Inflammatory macrophage treated with lipopolysaccharide for 1 hour (primary cell): ENCODE measurements around the gene KIF24.
"Not testable (repeated sequence)": the region's sequence is repeated elsewhere in the genome, so short reads cannot be mapped to it uniquely, and the experiment has no call there.

Source experiments
- DNase-seq, 2 donors: peaks; one replicate each; pipeline ENCODE4 v3.0.0-alpha.2; 2020 to 2022

Gene KIF24

DNA sequence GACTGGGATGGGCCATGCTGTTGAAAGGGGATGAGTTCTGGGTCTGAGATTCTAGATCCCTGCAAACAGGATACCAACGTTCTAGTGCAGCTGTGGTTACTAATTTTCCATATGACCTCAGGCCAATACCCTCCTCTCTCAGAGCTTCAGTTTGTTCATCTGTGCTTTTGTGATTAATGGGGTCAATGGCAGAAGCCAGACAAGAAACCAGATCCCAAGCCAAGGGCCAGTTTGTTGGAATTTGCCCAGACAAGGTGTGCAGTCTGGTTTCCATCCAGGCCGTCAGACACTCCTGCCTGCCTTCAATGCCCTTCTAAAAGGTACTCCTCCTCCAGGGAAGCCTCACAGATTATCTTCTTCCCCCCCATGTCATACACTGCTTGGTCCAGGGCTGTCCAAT lies 36.2 kb upstream of the KIF24 start:
- DNase-seq: no peak

DNA sequence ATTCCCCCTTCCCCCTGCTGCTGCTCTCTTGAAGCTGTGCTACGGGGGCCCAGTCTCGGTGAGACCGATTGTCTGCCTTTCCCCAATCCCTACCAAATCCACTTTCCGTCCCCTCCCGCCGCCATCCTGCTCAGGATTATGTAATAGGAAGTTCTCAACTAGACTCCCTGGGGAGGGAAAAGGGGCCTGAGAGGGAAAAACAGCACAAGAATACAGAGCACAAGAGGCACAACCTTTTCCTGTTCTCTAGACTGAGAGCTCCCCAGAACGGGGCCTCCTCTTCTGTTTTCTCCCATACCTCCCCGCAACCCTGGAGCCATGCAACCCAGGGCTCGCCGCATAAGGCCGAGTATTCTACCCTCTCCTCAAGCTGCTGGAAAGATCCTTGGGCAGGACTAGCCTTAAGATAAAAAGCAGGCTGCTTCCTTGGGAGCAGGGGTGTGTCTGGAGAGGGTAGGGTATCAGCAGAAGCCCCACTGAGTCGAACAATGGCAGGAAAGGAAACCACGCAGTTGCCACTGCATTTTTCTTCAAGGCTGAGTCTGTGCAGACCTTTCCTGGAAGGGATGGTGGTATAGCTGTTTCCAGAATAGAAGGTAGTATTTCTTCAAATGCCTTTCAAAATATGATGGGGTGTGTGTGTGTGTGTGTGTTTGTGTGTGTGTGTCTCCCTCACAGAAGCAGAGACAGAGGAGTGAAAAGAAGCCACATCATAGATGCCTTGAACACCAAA lies 34.7 kb upstream of the KIF24 start:
- no peak for DNase-seq

DNA sequence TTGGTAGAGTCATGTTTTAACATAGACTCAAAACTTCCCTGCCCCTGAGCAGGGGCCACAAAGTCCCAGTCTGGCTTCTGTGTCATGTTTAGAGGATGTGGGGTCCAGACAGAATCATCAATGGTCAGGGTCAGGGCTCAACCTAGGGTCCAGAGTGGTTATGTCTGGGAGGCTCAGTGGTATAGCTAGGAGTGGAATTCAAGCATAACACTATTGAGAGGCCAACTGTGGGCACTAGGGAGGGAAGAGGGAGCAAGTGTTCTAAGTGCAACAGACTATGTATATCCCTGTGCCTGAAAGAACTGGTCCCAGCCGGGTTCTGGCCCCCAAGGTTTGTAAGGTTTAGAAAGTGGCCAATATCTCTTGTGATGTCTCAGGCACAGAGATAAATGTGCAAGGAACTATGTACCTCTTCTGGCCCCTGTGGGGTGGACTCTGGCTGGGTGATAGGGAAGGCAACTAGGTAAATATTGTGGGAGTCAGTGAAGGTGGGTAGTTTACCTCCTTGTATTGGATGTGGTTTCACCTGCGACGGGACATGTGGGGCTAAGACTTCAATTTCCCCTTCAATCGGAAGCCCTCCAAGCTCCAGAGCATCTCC lies 33.6 kb upstream of the KIF24 start:
- no peak for DNase-seq

DNA sequence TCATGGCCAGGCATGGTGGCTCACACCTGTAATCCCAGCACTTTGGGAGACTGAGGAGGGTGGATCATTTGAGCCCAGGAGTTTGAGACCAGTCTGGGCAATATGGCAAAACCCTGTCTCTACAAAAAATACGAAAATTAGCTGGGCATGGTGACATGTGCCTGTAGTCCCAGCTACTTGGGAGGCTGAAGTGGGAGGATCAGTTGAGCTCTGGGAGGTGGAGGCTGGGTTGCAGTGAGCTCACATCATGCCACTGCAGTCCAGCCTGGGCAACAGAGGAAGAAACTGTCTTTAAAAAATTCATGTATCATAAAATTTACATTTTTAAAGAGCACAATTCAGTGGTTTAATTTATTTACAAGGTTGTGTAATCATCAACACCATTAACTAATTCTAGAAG lies 23.9 kb upstream of the KIF24 start:
- DNase-seq: not testable (repeated sequence)

DNA sequence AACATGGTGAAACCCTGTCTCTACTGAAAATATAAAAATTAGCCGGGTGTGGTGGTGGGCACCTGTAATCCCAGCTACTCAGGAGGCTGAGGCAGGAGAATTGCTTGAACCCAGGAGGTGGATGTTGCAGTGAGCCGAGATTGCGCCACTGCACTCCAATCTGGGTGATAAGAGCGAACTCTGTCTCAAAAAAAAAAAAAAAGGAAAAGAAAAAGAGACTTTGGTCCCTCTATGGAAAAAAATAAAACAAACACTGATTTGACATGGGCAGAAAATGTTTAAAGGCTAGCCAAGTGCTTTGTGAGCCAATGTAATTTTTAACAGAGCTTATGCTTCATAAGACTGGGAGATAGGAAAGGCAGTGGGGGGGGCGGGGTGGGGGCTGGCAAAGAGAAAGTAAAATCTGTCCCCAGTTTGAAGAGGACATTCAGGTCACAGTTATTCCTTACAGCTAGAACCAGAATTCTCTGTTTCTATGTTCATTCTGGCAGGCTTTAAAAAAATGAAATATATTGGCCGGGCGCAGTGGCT lies 23.1 kb upstream of the KIF24 start:
- not testable (repeated sequence) for DNase-seq

DNA sequence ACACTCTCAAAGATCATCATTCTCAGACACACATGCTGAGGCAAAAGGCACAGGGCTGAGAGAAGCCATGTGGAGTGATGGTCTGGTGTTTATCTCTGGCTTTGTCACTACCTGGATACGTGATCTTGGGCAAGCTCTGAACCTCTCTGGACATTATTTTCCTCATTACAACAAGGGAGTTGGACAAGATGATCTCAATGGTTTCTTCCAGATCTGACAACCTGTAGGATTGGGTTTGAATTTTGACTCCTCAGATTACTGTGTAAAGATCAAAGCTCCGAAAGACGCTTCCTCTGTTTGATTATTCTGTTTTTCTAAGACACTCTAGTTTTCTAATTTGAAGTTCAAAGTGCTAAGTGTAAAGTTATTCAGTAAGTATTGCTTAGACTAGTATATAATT lies 20.3 kb upstream of the KIF24 start:
- no peak for DNase-seq

DNA sequence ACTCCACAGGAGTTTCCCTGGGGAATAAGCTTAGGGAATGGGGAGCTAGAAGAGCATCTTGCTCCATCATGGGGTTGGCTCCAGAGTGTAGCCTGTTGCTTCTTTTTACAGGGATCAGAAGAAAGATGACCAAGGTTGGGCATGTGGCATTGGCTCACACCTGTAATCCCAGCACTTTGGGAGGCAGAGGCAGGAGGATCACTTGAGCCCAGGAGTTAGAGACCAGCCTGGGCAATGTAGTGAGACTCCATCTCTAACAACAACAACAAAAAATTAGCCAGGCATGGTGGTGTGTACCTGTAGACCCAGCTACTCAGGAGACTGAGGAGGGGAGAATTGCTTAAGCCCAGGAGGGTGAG lies 18.7 kb upstream of the KIF24 start:
- no peak for DNase-seq

DNA sequence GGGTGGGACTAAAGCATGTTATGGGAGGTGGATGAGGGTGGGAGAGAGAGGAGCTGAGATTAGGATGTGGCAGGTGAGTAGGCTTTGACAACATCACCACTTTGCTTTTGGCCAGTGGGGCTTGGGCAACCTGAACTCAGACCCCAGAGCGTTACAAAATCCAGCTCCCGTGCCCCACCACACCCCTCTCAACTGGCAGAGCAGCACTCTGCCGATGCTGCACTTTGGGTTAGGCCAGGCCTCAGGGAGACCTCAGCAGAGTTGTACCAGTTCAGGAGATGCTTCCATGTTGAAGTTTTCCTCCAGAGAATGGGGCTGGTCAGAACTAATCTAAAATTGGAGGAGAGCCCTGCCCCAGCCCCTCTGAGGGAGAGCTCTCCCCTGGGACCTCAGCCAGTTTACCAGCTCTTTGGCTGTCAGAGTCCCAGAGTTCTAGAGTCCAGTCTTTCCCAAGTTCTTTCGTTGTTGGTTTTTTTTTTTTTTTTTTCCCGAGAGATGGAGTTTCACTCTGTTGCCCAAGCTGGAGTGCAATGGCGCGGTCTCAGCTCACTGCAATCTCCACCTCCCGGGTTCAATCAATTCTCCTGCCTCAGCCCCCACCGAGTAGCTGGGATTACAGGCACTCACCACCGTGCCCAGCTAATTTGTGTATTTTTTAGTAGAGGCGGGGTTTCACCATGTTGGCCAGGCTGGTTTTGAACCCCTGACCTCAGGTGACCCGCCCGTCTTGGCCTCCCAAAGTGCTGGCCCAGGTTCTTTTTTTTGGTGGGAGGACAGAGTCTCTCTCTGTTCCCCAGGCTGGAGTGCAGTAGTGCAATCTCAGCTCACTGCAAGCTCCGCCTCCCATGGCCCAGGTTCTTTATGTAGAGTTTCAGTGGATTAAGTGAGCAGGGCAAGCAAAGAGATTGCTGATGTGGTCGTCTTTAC lies 18.1 kb upstream of the KIF24 start:
- no peak for DNase-seq

DNA sequence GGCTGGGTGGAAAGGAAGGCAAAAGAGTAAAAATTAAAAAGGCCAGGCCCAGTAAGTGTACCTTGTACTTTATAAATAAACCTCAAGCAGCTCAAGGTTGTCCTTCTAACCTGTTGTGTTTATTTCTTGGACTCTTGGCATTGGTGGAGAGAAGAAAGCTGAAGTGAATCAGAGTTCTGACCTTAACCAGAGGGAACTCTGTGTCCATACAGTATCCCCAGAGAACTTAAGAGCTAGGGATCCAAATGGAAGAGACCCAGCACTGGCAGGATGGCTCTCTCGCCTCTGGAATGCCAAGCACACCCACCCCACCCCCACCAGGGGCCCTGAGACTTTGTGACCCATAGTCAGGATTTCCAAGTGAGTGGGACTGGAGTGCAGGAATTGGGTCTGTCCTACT lies 14.5 kb upstream of the KIF24 start:
- no peak for DNase-seq

DNA sequence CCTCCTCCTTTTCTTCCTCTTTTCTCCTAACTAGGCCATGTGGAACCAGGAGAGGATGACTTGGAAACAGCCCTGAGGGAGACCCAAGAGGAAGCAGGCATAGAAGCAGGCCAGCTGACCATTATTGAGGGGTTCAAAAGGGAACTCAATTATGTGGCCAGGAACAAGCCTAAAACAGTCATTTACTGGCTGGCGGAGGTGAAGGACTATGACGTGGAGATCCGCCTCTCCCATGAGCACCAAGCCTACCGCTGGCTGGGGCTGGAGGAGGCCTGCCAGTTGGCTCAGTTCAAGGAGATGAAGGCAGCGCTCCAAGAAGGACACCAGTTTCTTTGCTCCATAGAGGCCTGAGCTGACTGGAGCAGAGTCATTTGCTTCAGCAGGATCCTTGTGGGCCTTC lies 14.0 kb upstream of the KIF24 start:
- peak in 1 of 2 donors; percentile 34 for DNase-seq

DNA sequence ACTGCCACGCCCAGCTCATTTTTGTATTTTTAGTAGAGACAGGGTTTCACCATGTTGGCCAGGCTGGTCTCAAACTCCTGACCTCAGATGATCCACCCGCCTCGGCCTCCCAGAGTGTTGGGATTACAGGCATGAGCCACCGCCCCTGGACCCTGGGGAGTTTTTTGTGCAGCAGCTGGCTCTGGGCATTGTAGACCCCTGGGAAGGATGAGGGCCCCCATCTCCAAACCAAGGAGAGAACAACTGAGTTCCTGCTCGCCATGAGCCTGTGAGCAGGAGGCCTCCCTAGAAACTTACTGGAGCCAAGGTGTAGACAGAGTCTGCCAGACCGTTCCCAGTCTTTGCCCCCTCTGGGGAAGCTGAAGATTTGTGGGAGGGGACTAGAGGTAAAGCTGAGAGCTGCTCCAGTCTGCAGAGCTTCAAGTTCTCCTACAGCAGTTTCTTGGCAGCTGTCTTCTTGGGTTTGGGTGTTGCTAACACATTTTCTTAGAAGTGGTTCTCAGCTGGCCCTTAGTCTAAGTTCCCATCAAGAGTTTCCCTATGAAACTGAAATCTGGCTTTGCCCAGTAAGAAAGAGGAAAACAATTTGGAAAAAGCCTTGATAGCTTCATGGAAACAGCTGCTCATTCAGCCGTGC lies 12.7 kb upstream of the KIF24 start:
- no peak for DNase-seq

DNA sequence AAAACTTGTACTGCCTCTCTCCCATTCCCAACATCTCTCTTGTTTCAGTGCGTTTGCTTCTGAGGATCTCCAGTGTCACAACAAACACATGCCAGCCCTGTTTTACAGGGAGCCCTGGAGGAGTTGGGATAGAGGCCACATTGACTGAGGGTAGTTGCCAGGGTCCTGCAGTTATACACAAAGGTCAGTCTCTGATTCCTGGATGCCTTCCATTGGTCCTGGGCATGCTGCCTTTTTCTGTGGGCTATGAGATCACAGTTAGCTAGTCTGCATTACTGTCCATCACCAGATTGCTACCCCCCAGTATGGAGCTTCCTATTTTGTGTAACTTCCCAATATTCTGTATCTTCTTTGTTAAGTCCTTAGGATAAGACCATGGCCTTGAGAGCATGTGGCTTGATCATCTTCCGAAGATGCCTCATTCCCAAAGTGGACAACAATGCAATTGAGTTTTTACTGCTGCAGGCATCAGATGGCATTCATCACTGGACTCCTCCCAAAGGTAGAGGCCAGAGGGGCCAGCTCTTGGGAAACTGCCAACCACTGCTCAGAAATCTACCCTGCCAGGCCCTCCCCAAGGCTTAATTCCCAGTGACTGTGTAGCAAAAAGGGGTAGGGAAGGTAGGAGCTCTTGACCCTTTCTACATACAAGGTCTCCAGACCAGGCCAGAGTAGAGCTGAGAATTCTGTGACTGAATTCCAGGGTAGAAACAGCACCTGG lies 9.8 kb upstream of the KIF24 start:
- DNase-seq: no peak

DNA sequence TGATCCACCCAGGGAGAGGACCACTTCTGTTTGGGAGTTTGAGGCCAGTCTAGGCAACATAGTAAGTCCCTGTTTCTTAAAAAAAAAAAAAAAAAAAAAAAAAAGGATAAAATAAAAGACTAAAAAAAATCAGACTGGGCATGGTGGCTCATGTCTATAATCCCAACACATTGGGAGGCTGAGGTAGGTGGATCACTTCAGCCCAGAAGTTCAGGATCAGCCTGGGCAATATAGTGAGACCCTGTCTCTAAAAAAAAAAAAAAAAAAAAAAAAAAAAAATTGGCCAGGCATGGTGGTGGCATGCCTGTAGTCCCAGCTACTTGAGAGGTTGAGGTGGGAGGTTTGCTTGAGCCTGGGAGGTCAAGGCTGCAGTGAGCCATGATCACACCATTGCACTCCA lies 9.0 kb upstream of the KIF24 start:
- not testable (repeated sequence) for DNase-seq

DNA sequence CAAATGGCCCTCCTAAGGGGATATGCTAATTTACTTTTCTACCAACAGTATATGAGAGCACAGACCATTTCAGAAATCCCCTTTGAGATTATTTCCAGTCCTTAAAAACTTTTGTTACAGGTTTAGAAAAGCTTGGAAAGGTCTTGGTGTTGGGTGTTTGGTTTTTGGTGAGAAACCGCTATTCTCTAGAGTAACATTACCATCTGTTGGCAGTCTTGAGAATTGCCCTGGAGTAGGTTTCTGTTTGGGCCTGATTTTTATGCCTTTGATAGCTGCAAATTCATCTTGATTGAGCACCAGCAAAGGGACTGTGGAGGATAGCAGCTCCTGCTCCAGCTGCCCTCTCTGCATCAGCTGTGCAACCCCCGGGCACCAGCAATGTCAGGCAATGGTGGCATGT lies 8.3 kb upstream of the KIF24 start:
- no peak for DNase-seq

DNA sequence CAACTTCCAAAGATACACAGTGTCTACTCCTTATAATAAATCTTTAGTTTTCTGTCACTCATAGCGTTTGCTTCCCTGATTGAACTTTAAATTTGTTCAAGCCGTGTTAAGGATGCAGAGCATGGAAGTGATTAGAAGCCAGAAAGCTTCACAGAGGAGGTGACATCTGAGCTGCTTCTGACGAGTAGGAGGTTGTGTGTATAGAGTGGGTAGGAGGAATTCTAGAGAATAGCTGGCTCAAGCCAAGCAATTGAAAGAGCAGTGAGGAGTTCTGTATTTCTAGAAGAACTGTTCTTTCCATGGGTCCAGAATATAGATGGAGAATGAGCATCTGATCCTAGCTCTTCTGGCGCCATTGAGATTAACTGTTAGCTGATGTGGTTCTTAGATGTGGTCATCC lies 6.3 kb upstream of the KIF24 start:
- DNase-seq: no peak

DNA sequence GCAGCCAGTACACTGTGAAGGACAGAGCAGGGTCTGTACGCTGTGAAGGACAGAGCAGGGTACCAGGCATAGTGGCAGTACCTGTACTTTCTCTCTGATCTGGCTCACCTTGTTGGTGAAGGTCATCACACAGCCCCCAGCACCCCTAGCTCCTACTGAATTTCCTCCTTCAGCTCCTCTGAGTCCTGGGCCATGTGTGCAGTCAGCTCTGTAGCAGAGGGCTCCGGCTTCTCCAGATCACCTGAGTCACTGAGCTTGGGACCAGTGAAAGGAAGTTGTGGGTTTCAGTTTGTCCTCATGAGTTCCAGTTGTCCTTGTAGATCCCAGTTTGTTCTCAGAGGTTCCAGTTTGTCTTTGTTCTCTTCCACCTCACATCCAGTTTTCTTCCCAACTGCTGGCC lies 5.8 kb upstream of the KIF24 start:
- peak in 1 of 2 donors; percentile 15 for DNase-seq

DNA sequence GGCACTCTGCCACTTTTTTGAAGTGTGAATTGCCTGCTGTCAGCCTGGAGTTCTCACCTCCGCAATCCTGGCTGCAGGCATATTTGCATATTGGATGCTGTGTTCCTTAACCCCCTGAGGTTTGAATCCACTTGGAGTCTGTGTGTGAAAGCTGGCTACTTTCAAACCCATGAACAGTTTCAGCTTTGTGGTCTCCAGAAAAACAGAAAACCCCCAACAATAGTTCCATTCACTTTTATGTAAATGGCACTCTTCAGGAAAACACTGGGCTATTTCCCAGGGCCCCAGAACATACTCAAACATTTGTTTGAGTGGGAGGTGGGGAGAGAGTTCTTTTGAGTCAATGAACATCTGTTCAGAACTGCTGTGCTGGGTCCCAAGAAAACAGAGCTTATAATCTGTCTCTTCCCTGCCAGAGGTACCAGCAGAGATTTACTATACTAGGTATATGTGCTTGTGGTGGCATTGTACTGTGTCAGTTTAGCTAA lies 5.3 kb upstream of the KIF24 start:
- DNase-seq: no peak

DNA sequence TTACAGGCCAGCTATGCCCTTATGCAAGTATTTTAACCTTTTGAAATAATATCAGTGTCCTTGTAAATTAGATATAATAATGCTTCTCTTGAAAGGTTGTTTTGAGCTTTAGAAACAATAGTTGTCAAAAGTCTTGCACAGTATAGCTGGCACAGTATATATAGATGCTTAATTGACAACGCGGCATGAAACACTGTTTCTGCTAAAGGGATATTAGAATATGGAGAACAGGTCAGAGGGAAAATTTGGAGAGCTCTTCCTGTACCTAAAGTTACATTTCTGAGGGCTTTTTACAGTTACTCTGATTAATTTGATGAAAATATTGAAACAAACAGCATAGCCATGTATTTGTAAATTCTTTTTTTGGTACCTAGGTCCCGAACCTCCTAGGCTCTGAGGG lies 4.8 kb upstream of the KIF24 start:
- DNase-seq: no peak

DNA sequence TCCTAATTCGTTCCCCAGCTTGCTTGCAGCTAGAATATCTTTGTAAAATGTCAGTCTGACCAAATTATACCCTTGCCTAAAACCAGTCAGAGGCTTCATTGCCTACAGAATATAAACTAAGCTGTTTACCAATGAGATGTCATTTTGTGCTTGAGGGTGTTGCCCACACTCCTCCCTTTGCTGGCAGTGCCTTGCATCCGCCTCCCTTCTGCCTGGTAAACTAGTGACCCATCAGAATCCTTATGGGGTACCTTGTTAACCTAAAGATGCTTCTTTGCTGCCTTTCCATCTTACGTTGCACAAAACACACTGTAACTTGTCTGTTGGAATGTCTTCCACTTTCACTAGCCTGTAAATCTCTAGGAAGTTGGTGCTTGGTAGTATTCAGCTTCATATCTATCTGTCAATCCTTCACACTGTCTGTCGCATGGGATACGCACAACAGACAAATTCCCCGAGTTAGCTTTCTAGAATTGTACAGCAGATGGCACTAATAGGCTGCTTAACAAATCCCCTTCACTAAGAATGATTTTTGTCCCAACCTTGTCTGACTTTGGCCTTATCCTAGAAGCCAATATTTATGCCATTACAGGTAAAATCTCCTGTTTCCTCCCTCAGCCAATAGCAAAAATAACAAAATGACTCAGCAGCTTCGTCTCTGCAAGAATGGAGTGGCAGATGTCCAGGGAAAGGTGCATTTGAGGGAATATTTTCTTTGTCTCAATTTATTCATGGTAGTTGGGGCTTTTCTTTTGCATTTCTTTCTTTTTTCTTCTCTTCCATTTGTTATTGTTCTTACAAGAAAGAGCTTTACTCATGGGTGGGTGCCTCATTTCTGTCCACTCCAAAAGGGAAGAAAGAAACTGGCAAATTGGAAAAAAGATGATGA lies 3.3 kb upstream of the KIF24 start:
- peak; percentile 23 to 52 for DNase-seq

DNA sequence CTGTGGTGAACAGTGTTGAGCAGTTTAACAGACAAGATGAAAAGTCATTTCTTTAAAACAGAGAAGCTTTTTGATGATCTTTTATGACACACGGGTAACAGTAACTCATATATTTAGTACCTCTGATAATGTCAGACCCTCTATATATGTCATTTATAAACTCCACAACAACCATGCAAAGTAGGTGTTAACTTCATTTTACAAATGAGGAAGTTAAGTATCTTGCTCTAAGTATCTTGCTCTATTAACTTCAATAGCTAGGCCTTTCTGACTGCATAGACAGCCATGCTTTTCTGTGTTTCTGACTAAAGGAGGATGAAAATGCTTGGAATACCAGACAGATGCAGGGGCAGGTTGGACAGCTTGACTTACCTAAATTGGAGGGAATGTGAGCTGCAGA lies 2.1 kb upstream of the KIF24 start:
- DNase-seq: no peak

DNA sequence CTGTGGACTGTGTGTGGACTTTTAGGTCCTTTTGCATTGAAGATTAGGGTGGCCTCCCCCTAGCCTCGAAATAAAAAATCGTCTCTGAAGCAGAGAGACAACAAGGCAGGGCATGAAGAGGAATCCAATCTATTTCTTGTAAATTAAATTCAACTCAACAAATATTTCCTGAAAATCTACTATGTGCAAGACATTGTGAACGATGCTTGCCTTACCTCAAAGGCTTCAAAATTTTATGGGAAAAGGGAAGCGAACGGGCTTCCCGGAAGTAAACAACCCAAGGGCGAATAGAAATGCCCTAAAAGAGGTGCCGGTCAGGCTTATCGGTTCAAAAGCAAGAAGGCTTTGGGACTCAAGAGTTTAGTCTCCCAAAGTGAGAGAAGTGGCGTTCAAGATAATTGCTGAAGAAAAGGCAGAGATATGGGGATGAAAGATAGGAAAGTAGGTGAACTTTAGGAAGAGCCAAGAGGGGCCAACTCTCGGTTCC lies 525 bp downstream of the KIF24 start:
- peak; percentile 43 to 62 for DNase-seq
